Measurements from ENCODE around the gene SMG5. TPM values are rescaled to one million over a fixed set of nuclear protein-coding genes. Genes with fewer than 3 reads are reported as not detected.

SMG5 gene
- total RNA-seq, 1 donor from 2014 or later = 114 TPM

- Mint-ChIP-seq H3K4me3 (ENCODE audit: low read depth) (no peak overlapping the region), H3K4me1 (ENCODE audit: low read depth) (peaks cover 19% of the 10 kb centered on the region), H3K9me3 (ENCODE audit: low read depth) (no peaks in the 10 kb centered on the region), H3K36me3 (ENCODE audit: insufficient read depth) (no peaks in the 10 kb centered on the region), H3K27me3 (no peaks in the 10 kb centered on the region), H3K27ac (no peak overlapping the region)
- TF ChIP-seq CTCF (IDR thresholded peaks at IDR 0.05; ENCODE audit: unreplicated experiment) = no peak
- DNase-seq (ENCODE audit: low spot score, unreplicated experiment) = no peak
These were observed 11.3 kb upstream of the SMG5 start for GRCh38 chr1:156293895-156294294.

- no peaks in the 10 kb centered on the region for H3K27me3 Mint-ChIP-seq
- no peak overlapping the region for H3K4me3 Mint-ChIP-seq (ENCODE audit: low read depth)
- H3K27ac Mint-ChIP-seq = no peak overlapping the region
- peaks cover 19% of the 10 kb centered on the region for H3K4me1 Mint-ChIP-seq (ENCODE audit: low read depth)
- peaks cover 1% of the 10 kb centered on the region for H3K36me3 Mint-ChIP-seq (ENCODE audit: insufficient read depth)
- no peak for DNase-seq (ENCODE audit: low spot score, unreplicated experiment)
- no peaks in the 10 kb centered on the region for H3K9me3 Mint-ChIP-seq (ENCODE audit: low read depth)
- TF ChIP-seq CTCF (IDR thresholded peaks at IDR 0.05; ENCODE audit: unreplicated experiment) = no peak
These were observed 10.4 kb upstream of the SMG5 start for GRCh38 chr1:156293098-156293434.

- peak; percentile 81 for DNase-seq (ENCODE audit: low spot score, unreplicated experiment)
- no peak for TF ChIP-seq CTCF (IDR thresholded peaks at IDR 0.05; ENCODE audit: unreplicated experiment)
These were observed 8.8 kb upstream of the SMG5 start for GRCh38 chr1:156291226-156292061.

GRCh38 chr1:156289857-156290256 is 7.2 kb upstream of the SMG5 start:
- Mint-ChIP-seq H3K4me3 (ENCODE audit: low read depth) (no peak overlapping the region), H3K36me3 (ENCODE audit: insufficient read depth) (peaks cover 1% of the 10 kb centered on the region), H3K27ac (no peak overlapping the region), H3K27me3 (no peaks in the 10 kb centered on the region), H3K9me3 (ENCODE audit: low read depth) (no peaks in the 10 kb centered on the region), H3K4me1 (ENCODE audit: low read depth) (peaks cover 16% of the 10 kb centered on the region)
- no peak for TF ChIP-seq CTCF (IDR thresholded peaks at IDR 0.05; ENCODE audit: unreplicated experiment)
- DNase-seq (ENCODE audit: low spot score, unreplicated experiment) = no peak

More at GRCh38 chr1:156291226-156292061, 8.8 kb upstream of the SMG5 start:
- Mint-ChIP-seq H3K27ac (peak overlapping the region; percentile 96), H3K27me3 (no peaks in the 10 kb centered on the region), H3K4me1 (ENCODE audit: low read depth) (peaks cover 19% of the 10 kb centered on the region), H3K9me3 (ENCODE audit: low read depth) (no peaks in the 10 kb centered on the region), H3K4me3 (ENCODE audit: low read depth) (peak overlapping the region; percentile 76), H3K36me3 (ENCODE audit: insufficient read depth) (peaks cover 1% of the 10 kb centered on the region)

- DNase-seq (ENCODE audit: low spot score, unreplicated experiment) = no peak
- H3K27ac Mint-ChIP-seq = no peak overlapping the region
- H3K4me3 Mint-ChIP-seq (ENCODE audit: low read depth) = no peak overlapping the region
- H3K36me3 Mint-ChIP-seq (ENCODE audit: insufficient read depth) = peaks cover 1% of the 10 kb centered on the region
- no peak for TF ChIP-seq CTCF (IDR thresholded peaks at IDR 0.05; ENCODE audit: unreplicated experiment)
- H3K9me3 Mint-ChIP-seq (ENCODE audit: low read depth) = no peaks in the 10 kb centered on the region
- H3K27me3 Mint-ChIP-seq = no peaks in the 10 kb centered on the region
- H3K4me1 Mint-ChIP-seq (ENCODE audit: low read depth) = peaks cover 29% of the 10 kb centered on the region
These were observed 3.4 kb upstream of the SMG5 start for GRCh38 chr1:156286061-156286460.
